ENCODE results near the gene NARS2.

The NARS2 gene

DNA sequence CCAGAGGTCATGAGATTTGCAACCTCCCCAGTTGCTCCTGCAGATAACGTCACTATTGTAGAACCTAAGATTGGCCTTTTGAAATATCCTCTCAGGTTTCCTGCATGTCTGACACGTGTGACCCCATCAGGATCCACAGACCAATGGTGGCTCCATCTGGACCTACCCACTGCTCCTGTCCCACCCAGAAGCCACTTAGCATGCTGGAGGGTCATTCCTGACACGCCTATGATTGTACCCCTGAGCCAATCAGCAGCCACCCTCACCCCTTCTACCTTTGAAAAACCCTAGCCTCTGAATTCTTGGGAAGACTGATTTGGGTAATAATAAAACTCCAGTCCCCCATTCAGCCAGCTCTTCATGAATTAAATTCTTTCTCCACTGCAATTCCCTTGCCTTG lies 20.1 kb upstream of the NARS2 start:
- DNase-seq (ENCODE audit: low read depth, low spot score) = no peak

DNA sequence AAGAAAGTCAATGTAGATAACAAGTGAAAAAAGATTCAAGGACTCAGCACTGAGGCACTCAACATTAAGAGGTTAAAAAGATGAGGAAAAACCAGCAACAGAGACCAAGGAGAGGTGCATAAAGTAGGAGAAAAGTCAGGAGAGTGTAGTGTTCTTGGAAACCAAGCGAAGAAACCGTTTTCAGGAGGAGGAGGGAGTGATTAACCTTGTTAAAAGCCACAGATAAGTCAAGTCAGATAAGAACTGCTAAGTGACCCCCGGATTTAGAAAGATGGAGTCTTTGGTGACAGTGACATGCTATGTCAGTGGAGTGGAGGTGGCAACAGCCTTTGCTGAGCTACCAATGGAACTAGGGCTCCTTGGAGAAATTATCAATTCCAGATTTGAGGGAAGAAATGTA lies 13.9 kb upstream of the NARS2 start:
- DNase-seq (ENCODE audit: low read depth, low spot score) = no peak

More for the DNA sequence above, 20.1 kb upstream of the NARS2 start:
- Histone ChIP-seq H3K27me3 (ENCODE audit: insufficient read depth, insufficient read length) (no peaks in the 10 kb centered on the region), H3K4me1 (ENCODE audit: insufficient read depth, insufficient read length) (no peaks in the 10 kb centered on the region), H3K9ac (ENCODE audit: insufficient read length, low read depth) (no peak overlapping the region), H3K4me3 (ENCODE audit: insufficient read length, low read depth) (no peak overlapping the region), H3K36me3 (ENCODE audit: insufficient read depth, insufficient read length, low read length) (no peaks in the 10 kb centered on the region), H3K9me3 (ENCODE audit: insufficient read depth, low read length) (no peaks in the 10 kb centered on the region)
- no peak for TF ChIP-seq SUZ12 (IDR thresholded peaks at IDR 0.05; ENCODE audit: extremely low read depth, insufficient read depth, insufficient read length)
- no peak for TF ChIP-seq ZNF274 (IDR thresholded peaks at IDR 0.05; ENCODE audit: low read depth, low read length)
- TF ChIP-seq YY1 (IDR thresholded peaks at IDR 0.05; ENCODE audit: insufficient read depth, insufficient read length) = no peak

DNA sequence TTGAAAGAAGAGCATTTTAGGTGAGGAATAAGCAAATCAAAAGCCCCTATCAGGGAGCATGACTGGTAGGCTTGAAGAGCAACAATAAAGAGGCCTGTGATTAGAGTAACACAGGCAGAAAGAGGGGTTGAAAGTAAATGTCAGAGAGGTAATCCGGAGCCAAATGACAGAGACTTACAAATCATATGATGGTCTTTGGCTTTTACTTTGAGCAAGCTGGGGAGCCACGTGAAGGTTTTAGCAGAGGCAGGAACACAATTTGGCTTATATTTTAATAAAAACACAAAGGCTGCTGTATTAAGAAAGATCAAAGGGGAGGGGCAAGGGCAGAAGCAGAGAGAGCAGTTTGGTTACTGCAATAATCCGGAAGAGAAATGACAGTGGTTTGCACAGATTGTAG lies 12.8 kb upstream of the NARS2 start:
- no peak for DNase-seq (ENCODE audit: low read depth, low spot score)
- H3K4me3 ChIP-seq (ENCODE audit: insufficient read length, low read depth) = no peak overlapping the region
- H3K27me3 ChIP-seq (ENCODE audit: insufficient read depth, insufficient read length) = no peaks in the 10 kb centered on the region
- H3K9ac ChIP-seq (ENCODE audit: insufficient read length, low read depth) = no peak overlapping the region
- H3K36me3 ChIP-seq (ENCODE audit: insufficient read depth, insufficient read length, low read length) = no peaks in the 10 kb centered on the region
- TF ChIP-seq SUZ12 (IDR thresholded peaks at IDR 0.05; ENCODE audit: extremely low read depth, insufficient read depth, insufficient read length) (no peak), ZNF274 (IDR thresholded peaks at IDR 0.05; ENCODE audit: low read depth, low read length) (no peak), YY1 (IDR thresholded peaks at IDR 0.05; ENCODE audit: insufficient read depth, insufficient read length) (no peak)
- no peaks in the 10 kb centered on the region for H3K4me1 ChIP-seq (ENCODE audit: insufficient read depth, insufficient read length)
- H3K9me3 ChIP-seq (ENCODE audit: insufficient read depth, low read length) = peaks cover 29% of the 10 kb centered on the region

More for the DNA sequence above, 13.9 kb upstream of the NARS2 start:
- Histone ChIP-seq H3K9me3 (ENCODE audit: insufficient read depth, low read length) (peaks cover 21% of the 10 kb centered on the region), H3K9ac (ENCODE audit: insufficient read length, low read depth) (no peak overlapping the region), H3K36me3 (ENCODE audit: insufficient read depth, insufficient read length, low read length) (no peaks in the 10 kb centered on the region), H3K27me3 (ENCODE audit: insufficient read depth, insufficient read length) (no peaks in the 10 kb centered on the region), H3K4me1 (ENCODE audit: insufficient read depth, insufficient read length) (no peaks in the 10 kb centered on the region), H3K4me3 (ENCODE audit: insufficient read length, low read depth) (no peak overlapping the region)
- TF ChIP-seq ZNF274 (IDR thresholded peaks at IDR 0.05; ENCODE audit: low read depth, low read length) = no peak
- TF ChIP-seq SUZ12 (IDR thresholded peaks at IDR 0.05; ENCODE audit: extremely low read depth, insufficient read depth, insufficient read length) = no peak
- TF ChIP-seq YY1 (IDR thresholded peaks at IDR 0.05; ENCODE audit: insufficient read depth, insufficient read length) = no peak

- Histone ChIP-seq H3K4me3 (ENCODE audit: insufficient read length, low read depth) (no peak overlapping the region), H3K9me3 (ENCODE audit: insufficient read depth, low read length) (peaks cover 29% of the 10 kb centered on the region), H3K36me3 (ENCODE audit: insufficient read depth, insufficient read length, low read length) (no peaks in the 10 kb centered on the region), H3K27me3 (ENCODE audit: insufficient read depth, insufficient read length) (no peaks in the 10 kb centered on the region), H3K4me1 (ENCODE audit: insufficient read depth, insufficient read length) (no peaks in the 10 kb centered on the region), H3K9ac (ENCODE audit: insufficient read length, low read depth) (no peak overlapping the region)
- DNase-seq (ENCODE audit: low read depth, low spot score) = no peak
- TF ChIP-seq SUZ12 (IDR thresholded peaks at IDR 0.05; ENCODE audit: extremely low read depth, insufficient read depth, insufficient read length) = no peak
- no peak for TF ChIP-seq YY1 (IDR thresholded peaks at IDR 0.05; ENCODE audit: insufficient read depth, insufficient read length)
- no peak for TF ChIP-seq ZNF274 (IDR thresholded peaks at IDR 0.05; ENCODE audit: low read depth, low read length)
These were observed 11.9 kb upstream of the NARS2 start for GRCh38 chr11:78586452-78587046.

GRCh38 chr11:78583889-78584288 lies 9.2 kb upstream of the NARS2 start:
- Histone ChIP-seq H3K4me1 (ENCODE audit: insufficient read depth, insufficient read length) (no peaks in the 10 kb centered on the region), H3K36me3 (ENCODE audit: insufficient read depth, insufficient read length, low read length) (no peaks in the 10 kb centered on the region), H3K4me3 (ENCODE audit: insufficient read length, low read depth) (no peak overlapping the region), H3K9ac (ENCODE audit: insufficient read length, low read depth) (no peak overlapping the region), H3K9me3 (ENCODE audit: insufficient read depth, low read length) (peaks cover 29% of the 10 kb centered on the region), H3K27me3 (ENCODE audit: insufficient read depth, insufficient read length) (no peaks in the 10 kb centered on the region)
- no peak for TF ChIP-seq ZNF274 (IDR thresholded peaks at IDR 0.05; ENCODE audit: low read depth, low read length)
- TF ChIP-seq SUZ12 (IDR thresholded peaks at IDR 0.05; ENCODE audit: extremely low read depth, insufficient read depth, insufficient read length) = no peak
- no peak for TF ChIP-seq YY1 (IDR thresholded peaks at IDR 0.05; ENCODE audit: insufficient read depth, insufficient read length)
- no peak for DNase-seq (ENCODE audit: low read depth, low spot score)

DNA sequence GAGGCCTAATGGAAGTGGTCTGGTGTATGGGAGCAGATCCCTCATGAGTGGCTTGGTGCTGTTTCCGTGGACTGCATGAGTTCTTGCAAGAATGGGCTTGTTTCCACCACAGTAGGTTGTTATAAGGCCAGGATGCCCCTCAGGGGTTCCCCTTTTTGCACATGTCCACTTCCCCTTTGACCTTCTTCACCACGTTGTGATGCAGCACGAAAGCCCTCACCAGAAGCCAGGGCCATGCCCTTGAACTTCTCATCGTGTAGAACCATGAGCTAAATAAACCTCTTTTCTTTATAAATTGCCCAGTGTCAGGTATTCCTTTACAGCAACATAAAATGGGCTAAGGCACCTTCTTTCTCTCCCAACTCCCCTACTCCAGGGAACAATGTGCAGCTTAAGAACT lies 2.8 kb upstream of the NARS2 start:
- H3K9ac ChIP-seq (ENCODE audit: insufficient read length, low read depth) = no peak overlapping the region
- H3K4me1 ChIP-seq (ENCODE audit: insufficient read depth, insufficient read length) = no peaks in the 10 kb centered on the region
- DNase-seq (ENCODE audit: low read depth, low spot score) = no peak
- TF ChIP-seq SUZ12 (IDR thresholded peaks at IDR 0.05; ENCODE audit: extremely low read depth, insufficient read depth, insufficient read length) = no peak
- TF ChIP-seq YY1 (IDR thresholded peaks at IDR 0.05; ENCODE audit: insufficient read depth, insufficient read length) = no peak
- no peak for TF ChIP-seq ZNF274 (IDR thresholded peaks at IDR 0.05; ENCODE audit: low read depth, low read length)
- H3K4me3 ChIP-seq (ENCODE audit: insufficient read length, low read depth) = no peak overlapping the region
- peaks cover 3% of the 10 kb centered on the region for H3K36me3 ChIP-seq (ENCODE audit: insufficient read depth, insufficient read length, low read length)
- H3K27me3 ChIP-seq (ENCODE audit: insufficient read depth, insufficient read length) = no peaks in the 10 kb centered on the region
- no peaks in the 10 kb centered on the region for H3K9me3 ChIP-seq (ENCODE audit: insufficient read depth, low read length)

DNA sequence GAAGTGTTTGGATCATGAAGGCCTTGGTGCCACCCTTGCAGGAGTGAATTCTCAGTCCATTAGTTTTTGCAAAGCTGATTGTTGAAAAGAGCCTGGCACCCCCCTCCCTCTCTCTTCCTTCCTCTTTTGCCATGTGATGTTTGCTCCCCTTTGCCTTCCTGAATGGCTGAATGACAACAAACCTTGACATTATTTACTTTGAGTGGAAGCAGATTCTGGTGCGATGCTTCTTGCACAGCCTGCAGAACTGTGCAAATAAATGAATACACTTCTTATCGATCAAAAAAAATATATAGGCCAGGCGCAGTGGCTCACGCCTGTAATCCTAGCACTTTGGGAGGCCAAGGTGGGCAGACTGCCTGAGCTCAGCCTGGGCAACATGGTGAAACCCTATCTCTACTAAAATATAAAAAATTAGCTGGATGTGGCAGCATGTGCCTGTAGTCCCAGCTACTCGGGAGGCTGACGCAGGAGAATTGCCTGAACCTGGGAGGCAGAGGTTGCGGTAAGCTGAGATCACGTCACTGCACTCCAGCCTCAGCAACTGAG lies 2.0 kb upstream of the NARS2 start:
- Histone ChIP-seq H3K9me3 (ENCODE audit: insufficient read depth, low read length) (no peaks in the 10 kb centered on the region), H3K4me3 (ENCODE audit: insufficient read length, low read depth) (no peak overlapping the region), H3K36me3 (ENCODE audit: insufficient read depth, insufficient read length, low read length) (peaks cover 8% of the 10 kb centered on the region), H3K9ac (ENCODE audit: insufficient read length, low read depth) (no peak overlapping the region), H3K4me1 (ENCODE audit: insufficient read depth, insufficient read length) (no peaks in the 10 kb centered on the region), H3K27me3 (ENCODE audit: insufficient read depth, insufficient read length) (no peaks in the 10 kb centered on the region)
- TF ChIP-seq ZNF274 (IDR thresholded peaks at IDR 0.05; ENCODE audit: low read depth, low read length) (no peak), SUZ12 (IDR thresholded peaks at IDR 0.05; ENCODE audit: extremely low read depth, insufficient read depth, insufficient read length) (no peak), YY1 (IDR thresholded peaks at IDR 0.05; ENCODE audit: insufficient read depth, insufficient read length) (no peak)
- no peak for DNase-seq (ENCODE audit: low read depth, low spot score)

Measured in NT2/D1 (cell line).